A673 (cell line): ENCODE data around the gene BOD1L2.

Experiments used
- EZH2 ChIP-seq: fragments of 200-600 bp; sonication (generic); IDR thresholded peaks from 2 replicates; pipeline ENCODE4 v1.6.1; 2017; ENCODE audit warnings: borderline replicate concordance, low read depth, mild to moderate bottlenecking, mixed read lengths, antibody characterized with exemption, low read length; ENCODE audit not compliant: poor library complexity, severe bottlenecking
- TF ChIP-seq, protein P1 (sequence below): fragments of 300-800, 200-600 bp; sonication (generic); conservative IDR thresholded peaks from 2 replicates; pipeline ENCODE4 v1.5.1; 2017; ENCODE audit warnings: low read depth, mild to moderate bottlenecking, antibody characterized with exemption, low read length, moderate library complexity, mixed read lengths

DNA sequence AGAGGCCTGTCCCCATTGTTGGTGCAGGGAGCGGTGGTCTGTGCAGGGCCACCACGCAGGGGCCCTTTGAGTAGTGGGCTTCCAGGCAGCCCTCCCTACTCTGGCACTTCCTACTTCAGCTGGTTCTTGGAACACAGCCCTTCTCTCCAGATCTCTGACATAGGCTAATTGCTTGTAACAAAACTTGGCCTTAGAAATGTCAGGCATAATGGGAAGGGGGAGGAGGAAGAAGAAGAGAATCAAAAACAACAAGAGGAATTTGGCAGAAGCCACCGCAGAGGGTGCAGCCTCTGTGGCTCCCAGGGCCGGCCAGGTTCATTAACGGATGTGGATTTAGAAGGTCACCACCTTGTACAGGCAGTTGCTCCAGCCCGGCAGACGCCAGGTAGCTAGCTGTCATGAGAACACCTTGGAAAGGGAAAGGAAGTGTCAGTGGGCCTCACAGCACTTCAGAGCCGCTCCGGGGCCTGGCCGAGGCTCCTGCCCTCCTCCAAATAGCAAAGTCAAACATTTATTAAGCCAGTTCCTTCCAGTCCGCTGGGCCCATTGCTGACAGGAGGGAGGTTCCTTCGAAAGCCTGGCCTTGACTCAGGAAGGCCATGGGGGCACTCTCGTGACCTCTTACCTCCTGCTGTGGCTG, 7.4 kb downstream of the BOD1L2 start:
- TF ChIP-seq, protein P1, sequence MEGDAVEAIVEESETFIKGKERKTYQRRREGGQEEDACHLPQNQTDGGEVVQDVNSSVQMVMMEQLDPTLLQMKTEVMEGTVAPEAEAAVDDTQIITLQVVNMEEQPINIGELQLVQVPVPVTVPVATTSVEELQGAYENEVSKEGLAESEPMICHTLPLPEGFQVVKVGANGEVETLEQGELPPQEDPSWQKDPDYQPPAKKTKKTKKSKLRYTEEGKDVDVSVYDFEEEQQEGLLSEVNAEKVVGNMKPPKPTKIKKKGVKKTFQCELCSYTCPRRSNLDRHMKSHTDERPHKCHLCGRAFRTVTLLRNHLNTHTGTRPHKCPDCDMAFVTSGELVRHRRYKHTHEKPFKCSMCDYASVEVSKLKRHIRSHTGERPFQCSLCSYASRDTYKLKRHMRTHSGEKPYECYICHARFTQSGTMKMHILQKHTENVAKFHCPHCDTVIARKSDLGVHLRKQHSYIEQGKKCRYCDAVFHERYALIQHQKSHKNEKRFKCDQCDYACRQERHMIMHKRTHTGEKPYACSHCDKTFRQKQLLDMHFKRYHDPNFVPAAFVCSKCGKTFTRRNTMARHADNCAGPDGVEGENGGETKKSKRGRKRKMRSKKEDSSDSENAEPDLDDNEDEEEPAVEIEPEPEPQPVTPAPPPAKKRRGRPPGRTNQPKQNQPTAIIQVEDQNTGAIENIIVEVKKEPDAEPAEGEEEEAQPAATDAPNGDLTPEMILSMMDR, result no peak
- no peak for TF ChIP-seq EZH2
